H1 (cell line): ENCODE results near the gene KRT24. TPM values are rescaled to one million over a fixed set of nuclear protein-coding genes. Genes with fewer than 3 reads are reported as not detected.

Source experiments
- CTCF ChIA-PET: fragments of 300-600 bp; sonication (Branson Sonifier 250); formaldehyde crosslinking; loops from one replicate; lab custom pipeline; 2021; ENCODE audit not compliant: partially characterized antibody; lab: Charles Lee
- POLR2A ChIA-PET: fragments of 300-600 bp; sonication (Branson Sonifier 250); formaldehyde crosslinking; loops from one replicate; lab custom pipeline; 2021; ENCODE audit warnings: inconsistent platforms; ENCODE audit not compliant: partially characterized antibody; lab: Charles Lee
- DNase-seq, 2 experiments: peaks; one replicate each; pipeline versions ENCODE4 v3.0.0 to v3.0.0-alpha.2; 2010 to 2022; ENCODE audit warnings: low spot score in 2 of 2, low read depth in 1 of 2, mixed read lengths in 1 of 2
- FAIRE-seq: peaks from 2 replicates; lab custom pipeline; 2011; peaks lifted over from hg19 to GRCh38; lab: Jason Lieb, UNC
- H2AFZ ChIP-seq: 2 replicates; pipeline ENCODE4 v1.8.1; 2012; ENCODE audit warnings: low read length, inconsistent platforms
- H2AK5ac ChIP-seq: 2 replicates; pipeline ENCODE4 v1.6.1; 2013; ENCODE audit warnings: low read depth, low read length
- H2BK120ac ChIP-seq: replicated peaks from 2 replicates; pipeline ENCODE3; 2013; ENCODE audit warnings: low read depth, low read length, inconsistent platforms
- H2BK12ac ChIP-seq: 2 replicates; pipeline ENCODE4 v1.6.1; 2013; ENCODE audit warnings: low read depth, low read length
- H2BK15ac ChIP-seq: 2 replicates; pipeline ENCODE4 v1.6.1; 2013; ENCODE audit warnings: low read length
- H2BK20ac ChIP-seq: 2 replicates; pipeline ENCODE4 v1.6.1; 2013; ENCODE audit warnings: low read length
- H2BK5ac ChIP-seq: 2 replicates; pipeline ENCODE4 v1.6.1; 2013; ENCODE audit warnings: low read depth, low read length
- H3K14ac ChIP-seq: 2 replicates; pipeline ENCODE4 v1.6.1; 2013; ENCODE audit warnings: inconsistent platforms; ENCODE audit not compliant: insufficient read length
- H3K18ac ChIP-seq: 2 replicates; pipeline ENCODE4 v1.6.1; 2013; ENCODE audit warnings: low read length; ENCODE audit errors: extremely low read depth
- H3K23ac ChIP-seq: 2 replicates; pipeline ENCODE4 v1.6.1; 2013; ENCODE audit warnings: inconsistent platforms; ENCODE audit not compliant: insufficient read length
- H3K23me2 ChIP-seq: 2 replicates; pipeline ENCODE4 v1.6.1; 2013; ENCODE audit warnings: low read depth, low read length
- H3K27ac ChIP-seq: 2 replicates; pipeline ENCODE4 v1.6.1; 2011; ENCODE audit warnings: low read depth, low read length, inconsistent platforms
- H3K27me3 ChIP-seq, 4 experiments: replicated peaks in 1 of 4; 1 replicate in 1 of 4; 2 replicates in 3 of 4; pipeline versions ENCODE4 v1.6.1 to v1.8.1; 2011 to 2013; ENCODE audit warnings: low read length in 3 of 4, mild to moderate bottlenecking in 3 of 4, inconsistent platforms in 2 of 4, mixed read lengths in 2 of 4, moderate library complexity in 1 of 4; ENCODE audit not compliant: control insufficient read depth in 3 of 4, insufficient read depth in 3 of 4; ENCODE audit errors: extremely low read depth in 1 of 4
- H3K36me3 ChIP-seq, 4 experiments: 2 replicates each; pipeline versions ENCODE4 v1.6.1 to v1.8.1; 2011 to 2013; ENCODE audit warnings: mild to moderate bottlenecking in 4 of 4, low read length in 3 of 4, moderate library complexity in 2 of 4, control low read depth in 1 of 4, inconsistent platforms in 1 of 4; ENCODE audit not compliant: insufficient read depth in 4 of 4, control insufficient read depth in 2 of 4
- H3K4ac ChIP-seq: replicated peaks from 2 replicates; pipeline ENCODE3; 2013; ENCODE audit warnings: low read length, low read depth, mixed read lengths, inconsistent platforms; ENCODE audit not compliant: insufficient read length
- H3K4me1 ChIP-seq, 4 experiments: replicated peaks in 1 of 4; 1 replicate in 1 of 4; 2 replicates in 3 of 4; pipeline versions ENCODE4 v1.6.1 to v1.8.1; 2011 to 2013; ENCODE audit warnings: low read length in 3 of 4, inconsistent platforms in 2 of 4, mixed read lengths in 1 of 4; ENCODE audit not compliant: insufficient read depth in 4 of 4, control insufficient read depth in 3 of 4
- H3K4me2 ChIP-seq, 2 experiments: 2 replicates each; pipeline versions ENCODE4 v1.6.1 to v1.8.1; 2011 to 2013; ENCODE audit warnings: low read depth in 2 of 2, low read length in 2 of 2, control low read depth in 1 of 2, inconsistent platforms in 1 of 2, mild to moderate bottlenecking in 1 of 2; ENCODE audit not compliant: insufficient read depth in 1 of 2
- H3K4me3 ChIP-seq, 4 experiments: fragments of 200-600, 300-600 bp in 1 of 4; sonication (generic), shearing (Covaris generic), sonication (Bioruptor Twin) in 1 of 4; 2 replicates each; pipeline versions ENCODE4 v1.5.1 to v1.8.1; 2011 to 2016; ENCODE audit warnings: low read length in 4 of 4, low read depth in 3 of 4, control low read depth in 2 of 4, inconsistent platforms in 2 of 4, mild to moderate bottlenecking in 2 of 4, mixed read lengths in 1 of 4, moderate library complexity in 1 of 4; ENCODE audit not compliant: insufficient read depth in 2 of 4; ENCODE audit errors: extremely low read depth in 1 of 4
- H3K56ac ChIP-seq: replicated peaks from 2 replicates; pipeline ENCODE3; 2013; ENCODE audit warnings: low read depth, mild to moderate bottlenecking, mixed read lengths, low read length, inconsistent platforms; ENCODE audit not compliant: insufficient read length
- H3K79me1 ChIP-seq: 2 replicates; pipeline ENCODE4 v1.6.1; 2013; ENCODE audit warnings: low read depth, low read length, control low read depth
- H3K79me2 ChIP-seq, 2 experiments: 2 replicates each; pipeline versions ENCODE4 v1.6.1 to v1.8.1; 2012 to 2013; ENCODE audit warnings: low read length in 2 of 2, mild to moderate bottlenecking in 2 of 2, inconsistent platforms in 1 of 2; ENCODE audit not compliant: insufficient read depth in 2 of 2, control insufficient read depth in 1 of 2
- H3K9ac ChIP-seq, 4 experiments: replicated peaks in 1 of 4; 1 replicate in 1 of 4; 2 replicates in 3 of 4; pipeline versions ENCODE4 v1.6.1 to v1.8.1; 2011 to 2013; ENCODE audit warnings: low read depth in 3 of 4, low read length in 3 of 4, control low read depth in 2 of 4, mild to moderate bottlenecking in 2 of 4, moderate library complexity in 2 of 4, inconsistent platforms in 1 of 4; ENCODE audit errors: extremely low read depth in 1 of 4
- H3K9me3 ChIP-seq, 2 experiments: 2 replicates each; pipeline versions ENCODE4 v1.6.1 to v1.8.1; 2012 to 2013; ENCODE audit warnings: mild to moderate bottlenecking in 2 of 2, moderate library complexity in 2 of 2, control low read depth in 1 of 2, inconsistent platforms in 1 of 2, low read depth in 1 of 2, low read length in 1 of 2, mixed read lengths in 1 of 2; ENCODE audit not compliant: insufficient read depth in 2 of 2
- H4K20me1 ChIP-seq, 2 experiments: replicated peaks in 1 of 2; 2 replicates each; pipeline versions ENCODE3 to v1.8.1; 2011 to 2013; ENCODE audit warnings: inconsistent platforms in 2 of 2, low read length in 2 of 2, mild to moderate bottlenecking in 1 of 2; ENCODE audit not compliant: insufficient read depth in 2 of 2, control insufficient read depth in 1 of 2
- H4K5ac ChIP-seq: 2 replicates; pipeline ENCODE4 v1.6.1; 2013; ENCODE audit warnings: low read length, low read depth, mixed read lengths, inconsistent platforms; ENCODE audit not compliant: insufficient read length
- H4K8ac ChIP-seq: 2 replicates; pipeline ENCODE4 v1.8.0; 2013; ENCODE audit warnings: mild to moderate bottlenecking, moderate library complexity, low read length, inconsistent platforms; ENCODE audit not compliant: insufficient read depth; ENCODE audit errors: extremely low read depth
- H4K91ac ChIP-seq: replicated peaks from 2 replicates; pipeline ENCODE3; 2013; ENCODE audit warnings: low read length, mixed read lengths, inconsistent platforms; ENCODE audit not compliant: insufficient read length
- CREB1 ChIP-seq: IDR thresholded peaks from 2 replicates; pipeline ENCODE4 v1.6.1; 2012; ENCODE audit warnings: inconsistent platforms
- MAFK ChIP-seq: IDR thresholded peaks from 2 replicates; pipeline ENCODE4 v1.6.1; 2012; ENCODE audit warnings: low read depth, mild to moderate bottlenecking, improper control_type of control experiment, low read length
- POLR2AphosphoS5 ChIP-seq: IDR thresholded peaks from 2 replicates; pipeline ENCODE4 v1.6.1; 2011; ENCODE audit warnings: low read depth, low read length
- TAF7 ChIP-seq: optimal IDR thresholded peaks from 2 replicates; pipeline ENCODE3; 2011; ENCODE audit warnings: low read depth, mild to moderate bottlenecking, inconsistent platforms, low read length, moderate library complexity, borderline replicate concordance
- WGBS, 2 experiments: shearing (Covaris generic) in 1 of 2; methylation state at CpG; one replicate each; pipeline versions ENCODE4 v1.1.6 to v1.1.7; 2013 to 2015; ENCODE audit warnings: low lambda C conversion rate in 2 of 2, mixed read lengths in 2 of 2, inconsistent platforms in 1 of 2, low coverage in 1 of 2, missing lambda C conversion rate in 1 of 2; ENCODE audit not compliant: insufficient replicate concordance in 2 of 2, insufficient coverage in 1 of 2, insufficient read length in 1 of 2; ENCODE audit errors: extremely low coverage in 1 of 2, missing lambda C conversion rate in 1 of 2; 5-methylcytosine and 5-hydroxymethylcytosine counted together
- long read RNA-seq, 2 experiments: library from RNA in 1 of 2; library from capped mRNA in 1 of 2; stranded (forward); transcript quantifications; one replicate each; pipeline ENCODE4 v2.0.0, GENCODE V29; 2021; ENCODE audit warnings: inconsistent platforms in 1 of 2
- polyA minus RNA-seq, 3 experiments: library from RNA; depleted of rRNA, polyadenylated mRNA; stranded (reverse); fragments of >200 nt; gene quantifications; 1 replicate in 2 of 3; 2 replicates in 1 of 3; pipeline ENCODE4 v1.2.3, GENCODE V29; 2011
- polyA plus RNA-seq, 7 experiments: library from polyadenylated mRNA; depleted of rRNA in 3 of 7; stranded (reverse) in 5 of 7; unstranded in 2 of 7; fragments of >200 nt in 5 of 7; fragments of 200-250 nt in 2 of 7; gene quantifications; 1 replicate in 5 of 7; 2 replicates in 1 of 7; 4 replicates in 1 of 7; pipeline versions ENCODE4 v1.2.1 to v1.2.3, GENCODE V29; 2011 to 2013; ENCODE audit warnings: missing spikeins in 2 of 7, mixed read lengths in 2 of 7
- total RNA-seq: library from RNA; stranded (reverse); fragmentation: NEBNext Ultra II Directional; extraction: Animal tissue kit (Norgen Biotek cat#: 25700); gene quantifications from 2 replicates; pipeline ENCODE4 v1.2.1, GENCODE V29; 2021

KRT24 gene
- total RNA-seq, result not detected in 2 replicates
- not detected in 2 replicates for polyA plus RNA-seq (2011; rRNA removed)
- polyA plus RNA-seq (2011; cell fraction: cytosol; rRNA removed), result not detected
- not detected for polyA plus RNA-seq (2011; cell fraction: nucleus; rRNA removed)
- polyA plus RNA-seq (2012, experiment 1 of 2), result not detected in 4 replicates
- polyA plus RNA-seq (2012, experiment 2 of 2), result not detected
- not detected for polyA plus RNA-seq (2013, experiment 1 of 2)
- polyA plus RNA-seq (2013, experiment 2 of 2), result not detected
- not detected in 2 replicates for polyA minus RNA-seq (2011; rRNA and poly(A)+ RNA removed)
- polyA minus RNA-seq (2011; cell fraction: cytosol; rRNA and poly(A)+ RNA removed), result not detected
- polyA minus RNA-seq (2011; cell fraction: nucleus; rRNA and poly(A)+ RNA removed), result not detected
- long read RNA-seq, experiment 1, result 0 reads
- long read RNA-seq, experiment 2, result 0 reads

GRCh38 chr17:40703652-40704051, at the start of gene KRT24:
TSS of gene KRT24 (minus strand) at chr17:40703752. CDS start at chr17:40703693, 59 bp downstream.
- Histone ChIP-seq H3K27ac (no peak within 1 kb of the TSS), H2BK20ac (no peak within 1 kb of the TSS), H4K91ac (no peak within 1 kb of the TSS), H2BK5ac (no peak within 1 kb of the TSS), H4K8ac (no peak within 1 kb of the TSS), H3K79me2 (no peaks in the 10 kb centered on the region), H2AK5ac (no peak within 1 kb of the TSS), H2BK12ac (no peak within 1 kb of the TSS), H3K18ac (no peak within 1 kb of the TSS), H3K9me3 (no peaks in the 10 kb centered on the region), H4K20me1 (no peaks in the 10 kb centered on the region), H3K4ac (no peak within 1 kb of the TSS), H3K4me1 (no peaks in the 10 kb centered on the region), H3K79me1 (no peaks in the 10 kb centered on the region), H3K36me3 (no peaks in the 10 kb centered on the region), H3K27me3 (no peaks in the 10 kb centered on the region), H4K5ac (no peak within 1 kb of the TSS), H2BK120ac (no peak within 1 kb of the TSS), H3K23ac (no peak within 1 kb of the TSS), H3K4me3 (no peak within 1 kb of the TSS), H3K4me2 (no peak within 1 kb of the TSS), H2BK15ac (no peak within 1 kb of the TSS), H3K23me2 (no peaks in the 10 kb centered on the region), H3K56ac (no peak within 1 kb of the TSS), H2AFZ (0 out of 2 replicates have a peak within 1 kb of the TSS, but pooled peaks have one; percentile 15), H3K14ac (no peak within 1 kb of the TSS), H3K9ac (no peak within 1 kb of the TSS)
- no peak for TF ChIP-seq MAFK
- TF ChIP-seq POLR2AphosphoS5, result no peak
- no peak for TF ChIP-seq CREB1
- no peak for TF ChIP-seq TAF7
- WGBS, 2 experiments, result 94% methylated on average over 7 of the region's 7 CpGs; no CpG with 5 or more reads in 1 of the 2 experiments
- ChIA-PET POLR2A (interaction anchor here (0.6 kb wide), 1 partner anchor 11 kb away, joined by 3 read pairs; no protein-coding TSS in a partner anchor), CTCF (interaction anchor here (0.6 to 1.8 kb wide), 4 partner anchors 10 to 618 kb away, joined by 3 to 6 read pairs (median 4); no protein-coding TSS in a partner anchor)
- FAIRE-seq (no peak), DNase-seq (no peak)
